ENCODE measurements around the gene MUCL3. TPM values are rescaled to one million over a fixed set of nuclear protein-coding genes. Genes with fewer than 3 reads are reported as not detected.
"Not testable (repeated sequence)": the region's sequence is repeated elsewhere in the genome, so short reads cannot be mapped to it uniquely, and the experiment has no call there.

Gene MUCL3
- total and polyA plus RNA-seq, 10 of the 15 experiments (the other 5 are each of a cell fraction or from before 2014, with no cell fraction given): 0.03 to 1.4 (median 0.61) TPM

GRCh38 chr6:30907290-30907757 lies 33.4 kb upstream of the MUCL3 start:
- FAIRE-seq; BruUV-seq (replicated peaks); H3K27me3 ChIP-seq (replicated peaks in 1 of 2; ENCODE audit: control insufficient read depth in 2 of 2, insufficient read depth in 2 of 2, low read length in 1 of 2); ATAC-seq; intact Hi-C loops (cut with micrococcal nuclease; ENCODE audit: unreplicated experiment); in situ Hi-C loops (cut with MboI); H3K9me3 ChIP-seq (replicated peaks; ENCODE audit: control insufficient read depth, insufficient read depth, low read length); H3K36me3 ChIP-seq (ENCODE audit: control insufficient read depth in 2 of 2, insufficient read depth in 2 of 2, low read length in 1 of 2); DNase-seq (ENCODE audit: low read depth, low spot score); H4K20me1 ChIP-seq (ENCODE audit: control insufficient read depth, insufficient read depth): not testable (repeated sequence)
- peak overlapping the region; percentile 100 for H3K4me3 ChIP-seq
- RAD21 ChIA-PET (ENCODE audit: unreplicated experiment): interaction anchor here (1.0 to 3.5 kb wide), 4 partner anchors 12 to 172 kb away, joined by 3 to 22 read pairs (median 4); partner anchors contain the start of gene DDR1
- peak overlapping the region; percentile 87 for H3K9ac ChIP-seq (ENCODE audit: control insufficient read depth, insufficient read depth, low read length)
- peak; percentile 93 for TF ChIP-seq MLLT1 (IDR thresholded peaks at IDR 0.05)
- POLR2A ChIA-PET: interaction anchor here (0.6 to 2.1 kb wide), 6 partner anchors 19 to 292 kb away, joined by 3 to 21 read pairs (median 3); partner anchors contain the start of gene DDR1
- peaks cover 11% of the 10 kb centered on the region for H3K79me2 ChIP-seq (ENCODE audit: control insufficient read depth, insufficient read depth, low read length)
- SMC1A ChIA-PET (ENCODE audit: uncharacterized antibody, unreplicated experiment): interaction anchor here (1.0 to 3.0 kb wide), 3 partner anchors 15 to 85 kb away, joined by 3 to 14 read pairs (median 3); partner anchors contain the start of gene DDR1
- H2AFZ ChIP-seq (ENCODE audit: control insufficient read depth, low read depth, low read length): peak overlapping the region; percentile 98
- H3K4me1 ChIP-seq (ENCODE audit: control insufficient read depth, insufficient read depth, low read length): peaks cover 23% of the 10 kb centered on the region
- H3K27ac ChIP-seq (ENCODE audit: control insufficient read depth, insufficient read depth): peak overlapping the region; percentile 77
- 43% methylated on average over 13 of the region's 16 CpGs for WGBS (ENCODE audit: insufficient coverage, insufficient replicate concordance, low lambda C conversion rate, missing lambda C conversion rate)
- CTCF ChIA-PET: interaction anchor here (1.6 to 3.7 kb wide), 3 partner anchors 22 to 177 kb away, joined by 5 to 13 read pairs (median 6); no protein-coding TSS in a partner anchor
- H3K4me2 ChIP-seq (ENCODE audit: control insufficient read depth, insufficient read depth): peak overlapping the region; percentile 86
